RWPE1 (cell line): ENCODE results near the gene WDR7.

Experiments used
- CTCF ChIA-PET: fragments of 350-600 bp; sonication (Branson Sonifier 250); formaldehyde crosslinking; extraction: SDS; loops from one replicate; lab custom pipeline; 2021; lab: Yijun Ruan, JAX
- POLR2A ChIA-PET: fragments of 400-600 bp; formaldehyde crosslinking; extraction: SDS; loops from one replicate; lab custom pipeline; 2020; ENCODE audit warnings: antibody characterized with exemption; ENCODE audit not compliant: low non-redundant PET; lab: Yijun Ruan, JAX
- DNase-seq: peaks from one replicate; pipeline ENCODE4 v3.0.0; 2012; ENCODE audit warnings: low spot score
- H3K27ac ChIP-seq: fragments of 450-650 bp; 2 replicates; pipeline ENCODE4 v1.5.1; 2017
- CTCF ChIP-seq: fragments of 450-650 bp; conservative IDR thresholded peaks from 2 replicates; pipeline ENCODE4 v1.5.1; 2017; ENCODE audit warnings: low read depth, mild to moderate bottlenecking

The WDR7 gene

GRCh38 chr18:57052173-57052572 is 401.0 kb downstream of the WDR7 start:
- ChIA-PET CTCF (no interaction called here), POLR2A (no interaction called here)
- DNase-seq: no peak
- TF ChIP-seq CTCF: no peak
- no peak overlapping the region for H3K27ac ChIP-seq

- H3K27ac ChIP-seq: no peak overlapping the region
- TF ChIP-seq CTCF: no peak
- ChIA-PET POLR2A (no interaction called here), CTCF (no interaction called here)
- no peak for DNase-seq
Measured at GRCh38 chr18:57052759-57053158, 401.6 kb downstream of the WDR7 start.

GRCh38 chr18:57054891-57055290 is 403.7 kb downstream of the WDR7 start:
- H3K27ac ChIP-seq: no peak overlapping the region
- no peak for DNase-seq

GRCh38 chr18:57057890-57058289 is 406.7 kb downstream of the WDR7 start:
- no peak for DNase-seq
- H3K27ac ChIP-seq: no peak overlapping the region
- POLR2A ChIA-PET: no interaction called here

More at GRCh38 chr18:57054891-57055290, 403.7 kb downstream of the WDR7 start:
- CTCF ChIA-PET: no interaction called here
- POLR2A ChIA-PET: no interaction called here
- no peak for TF ChIP-seq CTCF

GRCh38 chr18:57058734-57059133 is 407.6 kb downstream of the WDR7 start:
- no peak for TF ChIP-seq CTCF
- no peak overlapping the region for H3K27ac ChIP-seq
- CTCF ChIA-PET: no interaction called here
- no peak for DNase-seq
- POLR2A ChIA-PET: no interaction called here

More at GRCh38 chr18:57057890-57058289, 406.7 kb downstream of the WDR7 start:
- TF ChIP-seq CTCF: no peak
- CTCF ChIA-PET: no interaction called here

- ChIA-PET POLR2A (no interaction called here), CTCF (no interaction called here)
- DNase-seq: no peak
- no peak for TF ChIP-seq CTCF
- no peak overlapping the region for H3K27ac ChIP-seq
Measured at GRCh38 chr18:57059366-57059765, 408.2 kb downstream of the WDR7 start.

- POLR2A ChIA-PET: no interaction called here
Measured at GRCh38 chr18:57060814-57061213, 409.7 kb downstream of the WDR7 start.

More at GRCh38 chr18:57060814-57061213, 409.7 kb downstream of the WDR7 start:
- no peak overlapping the region for H3K27ac ChIP-seq
- no peak for TF ChIP-seq CTCF
- DNase-seq: no peak
- CTCF ChIA-PET: no interaction called here
